H1 (cell line): ENCODE measurements around the gene SLC8A1. TPM values are rescaled to one million over a fixed set of nuclear protein-coding genes. Genes with fewer than 3 reads are reported as not detected.

Experiments used
- CTCF ChIA-PET: fragments of 300-600 bp; sonication (Branson Sonifier 250); formaldehyde crosslinking; loops from one replicate; lab custom pipeline; 2021; ENCODE audit not compliant: partially characterized antibody; lab: Charles Lee
- POLR2A ChIA-PET: fragments of 300-600 bp; sonication (Branson Sonifier 250); formaldehyde crosslinking; loops from one replicate; lab custom pipeline; 2021; ENCODE audit warnings: inconsistent platforms; ENCODE audit not compliant: partially characterized antibody; lab: Charles Lee
- DNase-seq, 2 experiments: peaks; one replicate each; pipeline versions ENCODE4 v3.0.0 to v3.0.0-alpha.2; 2010 to 2022; ENCODE audit warnings: low spot score in 2 of 2, low read depth in 1 of 2, mixed read lengths in 1 of 2
- FAIRE-seq: peaks from 2 replicates; lab custom pipeline; 2011; peaks lifted over from hg19 to GRCh38; lab: Jason Lieb, UNC
- H2AFZ ChIP-seq: 2 replicates; pipeline ENCODE4 v1.8.1; 2012; ENCODE audit warnings: low read length, inconsistent platforms
- H2AK5ac ChIP-seq: 2 replicates; pipeline ENCODE4 v1.6.1; 2013; ENCODE audit warnings: low read depth, low read length
- H2BK120ac ChIP-seq: replicated peaks from 2 replicates; pipeline ENCODE3; 2013; ENCODE audit warnings: low read depth, low read length, inconsistent platforms
- H2BK12ac ChIP-seq: 2 replicates; pipeline ENCODE4 v1.6.1; 2013; ENCODE audit warnings: low read depth, low read length
- H2BK15ac ChIP-seq: 2 replicates; pipeline ENCODE4 v1.6.1; 2013; ENCODE audit warnings: low read length
- H2BK20ac ChIP-seq: 2 replicates; pipeline ENCODE4 v1.6.1; 2013; ENCODE audit warnings: low read length
- H2BK5ac ChIP-seq: 2 replicates; pipeline ENCODE4 v1.6.1; 2013; ENCODE audit warnings: low read depth, low read length
- H3K14ac ChIP-seq: 2 replicates; pipeline ENCODE4 v1.6.1; 2013; ENCODE audit warnings: inconsistent platforms; ENCODE audit not compliant: insufficient read length
- H3K18ac ChIP-seq: 2 replicates; pipeline ENCODE4 v1.6.1; 2013; ENCODE audit warnings: low read length; ENCODE audit errors: extremely low read depth
- H3K23ac ChIP-seq: 2 replicates; pipeline ENCODE4 v1.6.1; 2013; ENCODE audit warnings: inconsistent platforms; ENCODE audit not compliant: insufficient read length
- H3K23me2 ChIP-seq: 2 replicates; pipeline ENCODE4 v1.6.1; 2013; ENCODE audit warnings: low read depth, low read length
- H3K27ac ChIP-seq: 2 replicates; pipeline ENCODE4 v1.6.1; 2011; ENCODE audit warnings: low read depth, low read length, inconsistent platforms
- H3K27me3 ChIP-seq, 4 experiments: replicated peaks in 1 of 4; 1 replicate in 1 of 4; 2 replicates in 3 of 4; pipeline versions ENCODE4 v1.6.1 to v1.8.1; 2011 to 2013; ENCODE audit warnings: low read length in 3 of 4, mild to moderate bottlenecking in 3 of 4, inconsistent platforms in 2 of 4, mixed read lengths in 2 of 4, moderate library complexity in 1 of 4; ENCODE audit not compliant: control insufficient read depth in 3 of 4, insufficient read depth in 3 of 4; ENCODE audit errors: extremely low read depth in 1 of 4
- H3K36me3 ChIP-seq, 4 experiments: 2 replicates each; pipeline versions ENCODE4 v1.6.1 to v1.8.1; 2011 to 2013; ENCODE audit warnings: mild to moderate bottlenecking in 4 of 4, low read length in 3 of 4, moderate library complexity in 2 of 4, control low read depth in 1 of 4, inconsistent platforms in 1 of 4; ENCODE audit not compliant: insufficient read depth in 4 of 4, control insufficient read depth in 2 of 4
- H3K4ac ChIP-seq: replicated peaks from 2 replicates; pipeline ENCODE3; 2013; ENCODE audit warnings: low read length, low read depth, mixed read lengths, inconsistent platforms; ENCODE audit not compliant: insufficient read length
- H3K4me1 ChIP-seq, 4 experiments: replicated peaks in 1 of 4; 1 replicate in 1 of 4; 2 replicates in 3 of 4; pipeline versions ENCODE4 v1.6.1 to v1.8.1; 2011 to 2013; ENCODE audit warnings: low read length in 3 of 4, inconsistent platforms in 2 of 4, mixed read lengths in 1 of 4; ENCODE audit not compliant: insufficient read depth in 4 of 4, control insufficient read depth in 3 of 4
- H3K4me2 ChIP-seq, 2 experiments: 2 replicates each; pipeline versions ENCODE4 v1.6.1 to v1.8.1; 2011 to 2013; ENCODE audit warnings: low read depth in 2 of 2, low read length in 2 of 2, control low read depth in 1 of 2, inconsistent platforms in 1 of 2, mild to moderate bottlenecking in 1 of 2; ENCODE audit not compliant: insufficient read depth in 1 of 2
- H3K4me3 ChIP-seq, 4 experiments: fragments of 200-600, 300-600 bp in 1 of 4; sonication (generic), shearing (Covaris generic), sonication (Bioruptor Twin) in 1 of 4; 2 replicates each; pipeline versions ENCODE4 v1.5.1 to v1.8.1; 2011 to 2016; ENCODE audit warnings: low read length in 4 of 4, low read depth in 3 of 4, control low read depth in 2 of 4, inconsistent platforms in 2 of 4, mild to moderate bottlenecking in 2 of 4, mixed read lengths in 1 of 4, moderate library complexity in 1 of 4; ENCODE audit not compliant: insufficient read depth in 2 of 4; ENCODE audit errors: extremely low read depth in 1 of 4
- H3K56ac ChIP-seq: replicated peaks from 2 replicates; pipeline ENCODE3; 2013; ENCODE audit warnings: low read depth, mild to moderate bottlenecking, mixed read lengths, low read length, inconsistent platforms; ENCODE audit not compliant: insufficient read length
- H3K79me1 ChIP-seq: 2 replicates; pipeline ENCODE4 v1.6.1; 2013; ENCODE audit warnings: low read depth, low read length, control low read depth
- H3K79me2 ChIP-seq, 2 experiments: 2 replicates each; pipeline versions ENCODE4 v1.6.1 to v1.8.1; 2012 to 2013; ENCODE audit warnings: low read length in 2 of 2, mild to moderate bottlenecking in 2 of 2, inconsistent platforms in 1 of 2; ENCODE audit not compliant: insufficient read depth in 2 of 2, control insufficient read depth in 1 of 2
- H3K9ac ChIP-seq, 4 experiments: replicated peaks in 1 of 4; 1 replicate in 1 of 4; 2 replicates in 3 of 4; pipeline versions ENCODE4 v1.6.1 to v1.8.1; 2011 to 2013; ENCODE audit warnings: low read depth in 3 of 4, low read length in 3 of 4, control low read depth in 2 of 4, mild to moderate bottlenecking in 2 of 4, moderate library complexity in 2 of 4, inconsistent platforms in 1 of 4; ENCODE audit errors: extremely low read depth in 1 of 4
- H3K9me3 ChIP-seq, 2 experiments: 2 replicates each; pipeline versions ENCODE4 v1.6.1 to v1.8.1; 2012 to 2013; ENCODE audit warnings: mild to moderate bottlenecking in 2 of 2, moderate library complexity in 2 of 2, control low read depth in 1 of 2, inconsistent platforms in 1 of 2, low read depth in 1 of 2, low read length in 1 of 2, mixed read lengths in 1 of 2; ENCODE audit not compliant: insufficient read depth in 2 of 2
- H4K20me1 ChIP-seq, 2 experiments: replicated peaks in 1 of 2; 2 replicates each; pipeline versions ENCODE3 to v1.8.1; 2011 to 2013; ENCODE audit warnings: inconsistent platforms in 2 of 2, low read length in 2 of 2, mild to moderate bottlenecking in 1 of 2; ENCODE audit not compliant: insufficient read depth in 2 of 2, control insufficient read depth in 1 of 2
- H4K5ac ChIP-seq: 2 replicates; pipeline ENCODE4 v1.6.1; 2013; ENCODE audit warnings: low read length, low read depth, mixed read lengths, inconsistent platforms; ENCODE audit not compliant: insufficient read length
- H4K8ac ChIP-seq: 2 replicates; pipeline ENCODE4 v1.8.0; 2013; ENCODE audit warnings: mild to moderate bottlenecking, moderate library complexity, low read length, inconsistent platforms; ENCODE audit not compliant: insufficient read depth; ENCODE audit errors: extremely low read depth
- H4K91ac ChIP-seq: replicated peaks from 2 replicates; pipeline ENCODE3; 2013; ENCODE audit warnings: low read length, mixed read lengths, inconsistent platforms; ENCODE audit not compliant: insufficient read length
- SIN3A ChIP-seq, 2 experiments: IDR thresholded peaks in 1 of 2; conservative IDR thresholded peaks in 1 of 2; 2 replicates each; pipeline ENCODE4 v1.6.1; 2011 to 2012; ENCODE audit warnings: low read length in 2 of 2, improper control_type of control experiment in 1 of 2, low read depth in 1 of 2, mild to moderate bottlenecking in 1 of 2
- WGBS, 2 experiments: shearing (Covaris generic) in 1 of 2; methylation state at CpG; one replicate each; pipeline versions ENCODE4 v1.1.6 to v1.1.7; 2013 to 2015; ENCODE audit warnings: low lambda C conversion rate in 2 of 2, mixed read lengths in 2 of 2, inconsistent platforms in 1 of 2, low coverage in 1 of 2, missing lambda C conversion rate in 1 of 2; ENCODE audit not compliant: insufficient replicate concordance in 2 of 2, insufficient coverage in 1 of 2, insufficient read length in 1 of 2; ENCODE audit errors: extremely low coverage in 1 of 2, missing lambda C conversion rate in 1 of 2; 5-methylcytosine and 5-hydroxymethylcytosine counted together
- polyA plus RNA-seq, 7 experiments: library from polyadenylated mRNA; depleted of rRNA in 3 of 7; stranded (reverse) in 5 of 7; unstranded in 2 of 7; fragments of >200 nt in 5 of 7; fragments of 200-250 nt in 2 of 7; gene quantifications; 1 replicate in 5 of 7; 2 replicates in 1 of 7; 4 replicates in 1 of 7; pipeline versions ENCODE4 v1.2.1 to v1.2.3, GENCODE V29; 2011 to 2013; ENCODE audit warnings: missing spikeins in 2 of 7, mixed read lengths in 2 of 7
- total RNA-seq: library from RNA; stranded (reverse); fragmentation: NEBNext Ultra II Directional; extraction: Animal tissue kit (Norgen Biotek cat#: 25700); gene quantifications from 2 replicates; pipeline ENCODE4 v1.2.1, GENCODE V29; 2021

The SLC8A1 gene
- total and polyA plus RNA-seq, 2 of the 8 experiments (the other 6 are each of a cell fraction or from before 2014, with no cell fraction given): 0.68 to 3.6 TPM

GRCh38 chr2:40130251-40130994 is 321.5 kb downstream of the SLC8A1 start:
- Histone ChIP-seq H3K23ac (no peak overlapping the region), H3K4me1 (no peaks in the 10 kb centered on the region), H4K91ac (no peak overlapping the region), H4K8ac (no peak overlapping the region), H3K18ac (no peak overlapping the region), H2BK15ac (no peak overlapping the region), H2AFZ (no peak overlapping the region), H3K23me2 (no peaks in the 10 kb centered on the region), H2BK120ac (no peak overlapping the region), H3K27ac (no peak overlapping the region), H2BK12ac (no peak overlapping the region), H4K5ac (no peak overlapping the region), H3K4me3 (no peak overlapping the region), H2BK5ac (no peak overlapping the region), H2BK20ac (no peak overlapping the region), H3K14ac (peak overlapping the region; percentile 66), H3K4me2 (no peak overlapping the region), H2AK5ac (no peak overlapping the region), H3K9me3 (no peaks in the 10 kb centered on the region), H3K79me2 (no peaks in the 10 kb centered on the region), H3K27me3 (no peaks in the 10 kb centered on the region), H4K20me1 (no peaks in the 10 kb centered on the region), H3K79me1 (no peaks in the 10 kb centered on the region), H3K4ac (no peak overlapping the region), H3K56ac (no peak overlapping the region), H3K9ac (no peak overlapping the region), H3K36me3 (no peaks in the 10 kb centered on the region; a peak in 1 of 8 replicates)
- WGBS, 2 experiments: 89% methylated on average over 4 of the region's 4 CpGs; no CpG with 5 or more reads in 1 of the 2 experiments
- POLR2A ChIA-PET: interaction anchor here (0.6 kb wide), 1 partner anchor 14 kb away, joined by 3 read pairs; no protein-coding TSS in a partner anchor
- DNase-seq (no peak), FAIRE-seq (no peak)
- no peak for TF ChIP-seq SIN3A (conservative IDR thresholded peaks at IDR 0.05 in 1 of 2, IDR thresholded peaks at IDR 0.05 in 1 of 2; ENCODE audit: low read depth in 1 of 2, low read length in 2 of 2)
- CTCF ChIA-PET: interaction anchor here (1.2 kb wide), 2 partner anchors 15 to 195 kb away, joined by 3 read pairs; no protein-coding TSS in a partner anchor
